Endothelial cell of umbilical vein (primary cell): Measurements from ENCODE around the gene NEDD4L.

Experiments used
- EZH2 ChIP-seq: IDR thresholded peaks from 2 replicates; pipeline ENCODE4 v1.6.1; 2012; ENCODE audit warnings: borderline replicate concordance, low read depth, mild to moderate bottlenecking, moderate library complexity, low read length, inconsistent platforms; ENCODE audit not compliant: severe bottlenecking
- GATA2 ChIP-seq: IDR thresholded peaks from 2 replicates; pipeline ENCODE4 v1.7.0; 2011; ENCODE audit warnings: low read depth, mild to moderate bottlenecking, moderate library complexity, mixed read lengths, low read length; ENCODE audit not compliant: insufficient read length, insufficient read depth
- MYC ChIP-seq: IDR thresholded peaks from one replicate; pipeline ENCODE4 v1.6.1; 2011; ENCODE audit warnings: mild to moderate bottlenecking, low read depth, low read length
- POLR2A ChIP-seq: IDR thresholded peaks from 2 replicates; pipeline ENCODE4 v1.6.1; 2012; ENCODE audit warnings: low read depth, mild to moderate bottlenecking, control low read depth, low read length
- POLR2AphosphoS5 ChIP-seq: IDR thresholded peaks from 2 replicates; pipeline ENCODE4 v1.6.1; 2012; ENCODE audit warnings: low read depth, mild to moderate bottlenecking, control low read depth, low read length, moderate library complexity; ENCODE audit not compliant: insufficient read depth
- TF ChIP-seq, protein P1 (sequence below), 2 donors: IDR thresholded peaks; 1 replicate in 1 of 2; 2 replicates in 1 of 2; pipeline ENCODE4 v1.5.1; 2011; ENCODE audit warnings: low read length in 2 of 2, mild to moderate bottlenecking in 2 of 2, moderate library complexity in 2 of 2, control low read depth in 1 of 2, inconsistent platforms in 1 of 2, low read depth in 1 of 2; ENCODE audit not compliant: insufficient read depth in 1 of 2; ENCODE audit errors: extremely low read depth in 1 of 2
- TF ChIP-seq, protein P2 (sequence below): IDR thresholded peaks from 2 replicates; pipeline ENCODE4 v1.6.1; 2011; ENCODE audit not compliant: insufficient read depth, insufficient read length

DNA sequence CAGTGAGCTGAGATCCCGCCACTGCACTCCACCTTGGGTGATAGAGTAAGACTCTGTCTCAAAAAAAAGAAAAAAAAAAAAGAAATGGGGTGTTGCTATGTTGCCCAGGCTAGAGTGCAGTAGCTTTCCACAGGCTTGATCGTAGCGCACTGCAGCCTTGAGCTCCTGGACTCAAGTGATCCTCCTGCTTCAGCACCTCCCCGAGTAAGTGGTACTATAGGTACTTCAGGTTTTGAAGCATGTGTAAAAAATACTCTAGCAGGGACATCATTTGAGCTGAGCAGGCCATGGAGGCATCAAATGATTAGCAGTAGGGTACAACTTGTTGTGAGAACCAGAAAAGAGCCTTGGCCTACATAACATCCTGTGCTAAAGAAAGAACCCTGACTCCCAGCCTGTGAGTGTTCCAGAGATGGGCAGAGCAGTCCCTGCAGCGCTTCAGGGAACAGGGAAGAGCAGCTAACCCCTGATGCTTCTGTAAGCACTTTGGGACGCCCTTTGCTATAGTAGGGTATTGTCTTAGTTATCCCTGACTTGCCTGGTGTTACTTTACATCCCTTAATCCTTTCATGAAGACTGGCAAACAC lies 119.1 kb downstream of the NEDD4L start:
- TF ChIP-seq POLR2A (no peak), EZH2 (no peak), MYC (no peak), POLR2AphosphoS5 (no peak), GATA2 (no peak)
- TF ChIP-seq, protein P1, sequence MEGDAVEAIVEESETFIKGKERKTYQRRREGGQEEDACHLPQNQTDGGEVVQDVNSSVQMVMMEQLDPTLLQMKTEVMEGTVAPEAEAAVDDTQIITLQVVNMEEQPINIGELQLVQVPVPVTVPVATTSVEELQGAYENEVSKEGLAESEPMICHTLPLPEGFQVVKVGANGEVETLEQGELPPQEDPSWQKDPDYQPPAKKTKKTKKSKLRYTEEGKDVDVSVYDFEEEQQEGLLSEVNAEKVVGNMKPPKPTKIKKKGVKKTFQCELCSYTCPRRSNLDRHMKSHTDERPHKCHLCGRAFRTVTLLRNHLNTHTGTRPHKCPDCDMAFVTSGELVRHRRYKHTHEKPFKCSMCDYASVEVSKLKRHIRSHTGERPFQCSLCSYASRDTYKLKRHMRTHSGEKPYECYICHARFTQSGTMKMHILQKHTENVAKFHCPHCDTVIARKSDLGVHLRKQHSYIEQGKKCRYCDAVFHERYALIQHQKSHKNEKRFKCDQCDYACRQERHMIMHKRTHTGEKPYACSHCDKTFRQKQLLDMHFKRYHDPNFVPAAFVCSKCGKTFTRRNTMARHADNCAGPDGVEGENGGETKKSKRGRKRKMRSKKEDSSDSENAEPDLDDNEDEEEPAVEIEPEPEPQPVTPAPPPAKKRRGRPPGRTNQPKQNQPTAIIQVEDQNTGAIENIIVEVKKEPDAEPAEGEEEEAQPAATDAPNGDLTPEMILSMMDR (IDR thresholded peaks at IDR 0.05; ENCODE audit: extremely low read depth in 1 of 2, insufficient read depth in 1 of 2, low read depth in 1 of 2, low read length in 2 of 2), result no peak
- TF ChIP-seq, protein P2, sequence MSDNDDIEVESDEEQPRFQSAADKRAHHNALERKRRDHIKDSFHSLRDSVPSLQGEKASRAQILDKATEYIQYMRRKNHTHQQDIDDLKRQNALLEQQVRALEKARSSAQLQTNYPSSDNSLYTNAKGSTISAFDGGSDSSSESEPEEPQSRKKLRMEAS, result no peak
